GM12874 (cell line): Measurements from ENCODE around the gene NPC1.

Source experiments
- TF ChIP-seq, protein P1 (sequence below): IDR thresholded peaks from 2 replicates; pipeline ENCODE4 v1.5.1; 2011; ENCODE audit warnings: low read depth, mild to moderate bottlenecking, control low read depth, low read length, moderate library complexity; ENCODE audit not compliant: insufficient read depth

The NPC1 gene

GRCh38 chr18:23485386-23485785 lies 100.9 kb downstream of the NPC1 start:
- TF ChIP-seq, protein P1, sequence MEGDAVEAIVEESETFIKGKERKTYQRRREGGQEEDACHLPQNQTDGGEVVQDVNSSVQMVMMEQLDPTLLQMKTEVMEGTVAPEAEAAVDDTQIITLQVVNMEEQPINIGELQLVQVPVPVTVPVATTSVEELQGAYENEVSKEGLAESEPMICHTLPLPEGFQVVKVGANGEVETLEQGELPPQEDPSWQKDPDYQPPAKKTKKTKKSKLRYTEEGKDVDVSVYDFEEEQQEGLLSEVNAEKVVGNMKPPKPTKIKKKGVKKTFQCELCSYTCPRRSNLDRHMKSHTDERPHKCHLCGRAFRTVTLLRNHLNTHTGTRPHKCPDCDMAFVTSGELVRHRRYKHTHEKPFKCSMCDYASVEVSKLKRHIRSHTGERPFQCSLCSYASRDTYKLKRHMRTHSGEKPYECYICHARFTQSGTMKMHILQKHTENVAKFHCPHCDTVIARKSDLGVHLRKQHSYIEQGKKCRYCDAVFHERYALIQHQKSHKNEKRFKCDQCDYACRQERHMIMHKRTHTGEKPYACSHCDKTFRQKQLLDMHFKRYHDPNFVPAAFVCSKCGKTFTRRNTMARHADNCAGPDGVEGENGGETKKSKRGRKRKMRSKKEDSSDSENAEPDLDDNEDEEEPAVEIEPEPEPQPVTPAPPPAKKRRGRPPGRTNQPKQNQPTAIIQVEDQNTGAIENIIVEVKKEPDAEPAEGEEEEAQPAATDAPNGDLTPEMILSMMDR, result no peak

- TF ChIP-seq, protein P1, result no peak
Measured at GRCh38 chr18:23484561-23485182, 101.6 kb downstream of the NPC1 start.
